A673 (cell line): ENCODE data around the gene HYAL3. TPM values are rescaled to one million over a fixed set of nuclear protein-coding genes. Genes with fewer than 3 reads are reported as not detected.

Experiments used
- BruUV-seq: library from RNA; stranded (reverse); fragments of 400-500 nt; replicated peaks from 2 replicates; lab custom pipeline; 2021; lab: Mats Ljungman, UMichigan
- CTCF ChIA-PET: fragments of 300-600 bp; sonication (Branson Sonifier 250); formaldehyde crosslinking; loops from one replicate; lab custom pipeline; 2022; ENCODE audit warnings: antibody characterized with exemption; lab: Charles Lee
- POLR2A ChIA-PET: fragments of 300-600 bp; sonication (Branson Sonifier 250); formaldehyde crosslinking; loops from one replicate; lab custom pipeline; 2022; ENCODE audit warnings: antibody characterized with exemption; ENCODE audit not compliant: low non-redundant PET; lab: Charles Lee
- DNase-seq: peaks from one replicate; pipeline ENCODE4 v3.0.0-alpha.2; 2015; ENCODE audit warnings: low spot score
- H3K27ac ChIP-seq: fragments of 200-600 bp; sonication (generic); 2 replicates; pipeline ENCODE4 v1.5.1; 2016; ENCODE audit warnings: mixed run types, low read depth, mild to moderate bottlenecking, mixed read lengths, antibody characterized with exemption, low read length; ENCODE audit not compliant: poor library complexity, severe bottlenecking
- H3K27me3 ChIP-seq: fragments of 200-600 bp; sonication (generic); replicated peaks from 2 replicates; pipeline ENCODE4 v1.6.1; 2017; ENCODE audit warnings: mixed run types, low read depth, mild to moderate bottlenecking, mixed read lengths, antibody characterized with exemption, low read length; ENCODE audit not compliant: insufficient read depth, poor library complexity
- H3K36me3 ChIP-seq: fragments of 200-600 bp; sonication (generic); 2 replicates; pipeline ENCODE4 v1.6.1; 2016; ENCODE audit warnings: mixed run types, mild to moderate bottlenecking, mixed read lengths, antibody characterized with exemption, low read length; ENCODE audit not compliant: insufficient read depth, poor library complexity, severe bottlenecking
- H3K4me1 ChIP-seq: fragments of 200-600 bp; sonication (generic); 2 replicates; pipeline ENCODE4 v1.6.1; 2017; ENCODE audit warnings: mixed run types, mild to moderate bottlenecking, mixed read lengths, antibody characterized with exemption, low read length; ENCODE audit not compliant: insufficient read depth, poor library complexity, severe bottlenecking
- H3K4me3 ChIP-seq: fragments of 200-600 bp; sonication (generic); 2 replicates; pipeline ENCODE4 v1.5.1; 2016; ENCODE audit warnings: low read depth, mixed run types, mild to moderate bottlenecking, mixed read lengths, low read length; ENCODE audit not compliant: poor library complexity, severe bottlenecking
- H3K9me3 ChIP-seq: fragments of 200-600 bp; sonication (generic); 2 replicates; pipeline ENCODE4 v1.6.1; 2016; ENCODE audit warnings: mixed run types, low read depth, mild to moderate bottlenecking, mixed read lengths, antibody characterized with exemption, low read length; ENCODE audit not compliant: poor library complexity, severe bottlenecking
- EZH2 ChIP-seq: fragments of 200-600 bp; sonication (generic); IDR thresholded peaks from 2 replicates; pipeline ENCODE4 v1.6.1; 2017; ENCODE audit warnings: borderline replicate concordance, low read depth, mild to moderate bottlenecking, mixed read lengths, antibody characterized with exemption, low read length; ENCODE audit not compliant: poor library complexity, severe bottlenecking
- intact Hi-C: fragments of 100-400 bp; cut with micrococcal nuclease; formaldehyde crosslinking; loops from one replicate; pipeline ENCODE4 v1.10.0; 2022; ENCODE audit not compliant: unreplicated experiment
- total RNA-seq: library from RNA; stranded (reverse); gene quantifications from 2 replicates; pipeline ENCODE4 v1.2.3, GENCODE V29; 2021
- TF ChIP-seq, protein P1 (sequence below): fragments of 300-800, 200-600 bp; sonication (generic); conservative IDR thresholded peaks from 2 replicates; pipeline ENCODE4 v1.5.1; 2017; ENCODE audit warnings: low read depth, mild to moderate bottlenecking, antibody characterized with exemption, low read length, moderate library complexity, mixed read lengths

The HYAL3 gene
- total RNA-seq, 1 experiment from 2014 or later: 3.0 TPM

DNA sequence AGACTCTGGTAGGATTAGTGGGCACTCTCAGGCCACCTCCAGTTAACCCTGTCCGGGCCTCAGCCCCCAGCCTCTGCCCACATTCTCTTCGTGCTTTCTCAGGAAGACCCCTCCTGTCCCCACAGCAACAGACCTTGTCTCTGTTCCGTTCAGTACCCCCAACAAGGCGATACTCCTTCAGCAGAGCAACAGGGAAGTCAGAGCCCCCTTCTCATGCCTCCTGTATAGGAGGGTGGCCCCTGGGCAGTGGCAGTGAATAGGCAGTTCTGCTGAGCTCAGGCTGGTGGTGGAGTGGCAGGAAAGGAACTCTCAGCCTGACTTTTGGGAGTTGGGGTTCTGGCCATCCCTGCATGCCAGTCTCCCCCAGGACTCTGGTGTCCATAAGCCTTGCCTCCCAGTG is 29.7 kb downstream of the HYAL3 start:
- peaks cover 4% of the 10 kb centered on the region for H3K27me3 ChIP-seq
- no TSS peak for BruUV-seq
- intact Hi-C loops: loop anchor here (10.0 kb wide), 1 partner anchor 145 kb away; no protein-coding TSS in a partner anchor
- H3K36me3 ChIP-seq: no peaks in the 10 kb centered on the region
- H3K4me3 ChIP-seq: no peak overlapping the region
- TF ChIP-seq, protein P1, sequence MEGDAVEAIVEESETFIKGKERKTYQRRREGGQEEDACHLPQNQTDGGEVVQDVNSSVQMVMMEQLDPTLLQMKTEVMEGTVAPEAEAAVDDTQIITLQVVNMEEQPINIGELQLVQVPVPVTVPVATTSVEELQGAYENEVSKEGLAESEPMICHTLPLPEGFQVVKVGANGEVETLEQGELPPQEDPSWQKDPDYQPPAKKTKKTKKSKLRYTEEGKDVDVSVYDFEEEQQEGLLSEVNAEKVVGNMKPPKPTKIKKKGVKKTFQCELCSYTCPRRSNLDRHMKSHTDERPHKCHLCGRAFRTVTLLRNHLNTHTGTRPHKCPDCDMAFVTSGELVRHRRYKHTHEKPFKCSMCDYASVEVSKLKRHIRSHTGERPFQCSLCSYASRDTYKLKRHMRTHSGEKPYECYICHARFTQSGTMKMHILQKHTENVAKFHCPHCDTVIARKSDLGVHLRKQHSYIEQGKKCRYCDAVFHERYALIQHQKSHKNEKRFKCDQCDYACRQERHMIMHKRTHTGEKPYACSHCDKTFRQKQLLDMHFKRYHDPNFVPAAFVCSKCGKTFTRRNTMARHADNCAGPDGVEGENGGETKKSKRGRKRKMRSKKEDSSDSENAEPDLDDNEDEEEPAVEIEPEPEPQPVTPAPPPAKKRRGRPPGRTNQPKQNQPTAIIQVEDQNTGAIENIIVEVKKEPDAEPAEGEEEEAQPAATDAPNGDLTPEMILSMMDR: no peak
- no peak for TF ChIP-seq EZH2
- POLR2A ChIA-PET: no interaction called here
- no peaks in the 10 kb centered on the region for H3K9me3 ChIP-seq
- CTCF ChIA-PET: no interaction called here
- H3K4me1 ChIP-seq: peaks cover 16% of the 10 kb centered on the region
- no peak for DNase-seq
- no peak overlapping the region for H3K27ac ChIP-seq

DNA sequence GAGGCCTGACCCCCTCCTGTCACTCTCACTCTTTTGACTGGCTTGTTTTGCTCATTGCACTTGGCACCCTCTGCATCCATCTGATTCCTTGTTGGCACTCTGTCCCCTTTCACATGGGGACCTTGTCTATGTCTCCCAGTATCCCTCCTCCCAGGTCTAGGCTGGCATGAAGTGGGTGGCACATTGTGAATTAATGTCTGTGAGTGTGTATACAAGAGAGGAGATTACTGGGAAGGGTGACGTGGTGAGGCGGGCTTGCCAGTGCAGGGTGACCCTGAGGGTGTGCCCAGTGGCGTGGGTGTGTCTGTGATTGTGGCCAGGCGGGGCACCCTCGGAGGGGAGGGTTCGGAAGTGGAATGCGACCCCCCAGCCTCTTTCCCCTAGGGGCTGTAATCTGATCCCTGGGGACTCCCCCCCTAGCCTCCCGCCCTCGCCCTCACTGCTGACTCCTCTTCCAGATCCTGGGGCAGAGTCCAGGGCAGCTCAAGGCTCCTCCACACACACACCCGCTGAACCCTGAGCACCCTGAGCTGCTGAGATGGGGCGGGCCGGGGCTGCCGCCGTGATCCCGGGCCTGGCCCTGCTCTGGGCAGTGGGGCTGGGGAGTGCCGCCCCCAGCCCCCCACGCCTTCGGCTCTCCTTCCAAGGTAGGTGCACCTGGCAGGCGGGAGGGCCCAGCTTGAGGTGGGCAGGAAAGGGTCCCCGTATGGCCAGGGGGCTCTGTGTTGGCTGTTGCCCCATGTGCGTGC is 30.3 kb downstream of the HYAL3 start, which contains the start of gene SEMA3B:
Gene SEMA3B (plus strand): TSS at position 445 of the 749 bp plus-strand sequence. CDS start 94 bp downstream, at position 539.
- H3K4me3 ChIP-seq: no peak within 1 kb of the TSS
- H3K27ac ChIP-seq: no peak within 1 kb of the TSS
- POLR2A ChIA-PET: no interaction called here
- H3K27me3 ChIP-seq: peaks cover 4% of the 10 kb centered on the region
- H3K4me1 ChIP-seq: peaks cover 20% of the 10 kb centered on the region
- no peaks in the 10 kb centered on the region for H3K36me3 ChIP-seq
- CTCF ChIA-PET: no interaction called here
- no peak for DNase-seq
- TF ChIP-seq, protein P1: no peak
- TF ChIP-seq EZH2: no peak
- intact Hi-C loops: loop anchor here (10.0 kb wide), 1 partner anchor 144 kb away; no protein-coding TSS in a partner anchor
- H3K9me3 ChIP-seq: no peaks in the 10 kb centered on the region
- no TSS peak for BruUV-seq

DNA sequence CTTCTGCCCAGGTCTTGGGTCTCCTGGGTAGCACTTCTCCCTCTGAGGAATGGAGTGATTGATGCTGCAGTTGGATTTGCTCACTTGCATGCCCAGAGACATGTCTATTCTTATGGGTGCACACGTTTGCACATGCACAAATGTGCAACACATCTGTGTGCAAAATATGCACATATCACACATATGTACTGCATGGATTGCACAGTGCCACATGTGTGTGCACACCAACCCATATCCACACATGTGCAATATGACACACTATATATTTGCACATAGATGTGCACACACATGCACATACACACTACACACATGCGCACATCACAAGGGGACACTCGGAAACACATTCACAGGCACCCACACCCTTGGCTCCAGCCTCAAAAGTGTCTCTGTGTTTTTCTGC is 30.9 kb downstream of the HYAL3 start:
- Histone ChIP-seq H3K27ac (no peak overlapping the region), H3K36me3 (no peaks in the 10 kb centered on the region), H3K27me3 (peaks cover 2% of the 10 kb centered on the region), H3K4me3 (no peak overlapping the region), H3K9me3 (no peaks in the 10 kb centered on the region), H3K4me1 (peaks cover 20% of the 10 kb centered on the region)
- POLR2A ChIA-PET: no interaction called here
- CTCF ChIA-PET: no interaction called here
- intact Hi-C loops: loop anchor here (10.0 kb wide), 1 partner anchor 143 kb away; no protein-coding TSS in a partner anchor
- DNase-seq: no peak
- no peak for TF ChIP-seq EZH2
- TF ChIP-seq, protein P1: no peak
- no TSS peak for BruUV-seq
